Measurements from ENCODE around the gene LINC01488. TPM values are rescaled to one million over a fixed set of nuclear protein-coding genes. Genes with fewer than 3 reads are reported as not detected.

Gene LINC01488
- total RNA-seq, 2 experiments from 2014 or later, result not detected

- Histone ChIP-seq H3K27me3 (ENCODE audit: control insufficient read depth in 1 of 2, insufficient read depth in 2 of 2, low read length in 2 of 2) (peaks cover 0 to 4% of the 10 kb centered on the region in 2 experiments), H3K4me1 (ENCODE audit: insufficient read depth, low read length) (no peaks in the 10 kb centered on the region), H3K36me3 (ENCODE audit: insufficient read depth, low read length) (no peaks in the 10 kb centered on the region), H3K9me3 (ENCODE audit: control insufficient read depth in 1 of 2, insufficient read depth in 1 of 2, low read length in 2 of 2) (peaks cover under 1 to 22% of the 10 kb centered on the region in 2 experiments), H3K4me3 (ENCODE audit: low read length) (no peak overlapping the region), H3K27ac (ENCODE audit: low read depth in 1 of 2, low read length in 2 of 2) (no peak overlapping the region)
- DNase-seq (no peak), ATAC-seq (ENCODE audit: poor library complexity) (no peak)
- no peaks in the 10 kb centered on the region for H3K36me3 Mint-ChIP-seq (ENCODE audit: low read depth)
- no peak overlapping the region for H3K4me3 Mint-ChIP-seq
- ChIA-PET POLR2A (no interaction called here), CTCF (no interaction called here)
- no peaks in the 10 kb centered on the region for H3K4me1 Mint-ChIP-seq (ENCODE audit: low read depth)
- peaks cover under 1% of the 10 kb centered on the region for H3K27me3 Mint-ChIP-seq
- intact Hi-C loops (cut with DNase I, micrococcal nuclease), result no loop called here
- H3K9me3 Mint-ChIP-seq, result no peaks in the 10 kb centered on the region
- no peak overlapping the region for H3K27ac Mint-ChIP-seq
- TF ChIP-seq CTCF (IDR thresholded peaks at IDR 0.05), result no peak
Observed at GRCh38 chr11:69477086-69477485, 4.4 kb upstream of the LINC01488 start.

GRCh38 chr11:69479591-69480271 lies 1.7 kb upstream of the LINC01488 start:
- CTCF ChIA-PET, result no interaction called here
- no peak for ATAC-seq (ENCODE audit: poor library complexity)

GRCh38 chr11:69480547-69481392 lies 693 bp upstream of the LINC01488 start:
- no peaks in the 10 kb centered on the region for H3K27me3 Mint-ChIP-seq
- H3K4me1 Mint-ChIP-seq (ENCODE audit: low read depth), result no peaks in the 10 kb centered on the region
- intact Hi-C loops (cut with DNase I, micrococcal nuclease), result no loop called here
- no peaks in the 10 kb centered on the region for H3K9me3 Mint-ChIP-seq
- no peaks in the 10 kb centered on the region for H3K36me3 ChIP-seq (ENCODE audit: insufficient read depth, low read length)
- no peak overlapping the region for H3K4me3 ChIP-seq (ENCODE audit: low read length)
- no peaks in the 10 kb centered on the region for H3K36me3 Mint-ChIP-seq (ENCODE audit: low read depth)
- no peak for TF ChIP-seq CTCF (IDR thresholded peaks at IDR 0.05)
- no peak for DNase-seq
- no peak overlapping the region for H3K4me3 Mint-ChIP-seq
- ChIA-PET CTCF (no interaction called here), POLR2A (no interaction called here)
- H3K27ac ChIP-seq (ENCODE audit: low read depth in 1 of 2, low read length in 2 of 2), result no peak overlapping the region
- no peak for ATAC-seq (ENCODE audit: poor library complexity)
- H3K27ac Mint-ChIP-seq, result no peak overlapping the region
- H3K9me3 ChIP-seq (ENCODE audit: control insufficient read depth in 1 of 2, insufficient read depth in 1 of 2, low read length in 2 of 2), result peaks cover 4 to 17% of the 10 kb centered on the region in 2 experiments
- H3K4me1 ChIP-seq (ENCODE audit: insufficient read depth, low read length), result no peaks in the 10 kb centered on the region
- H3K27me3 ChIP-seq (ENCODE audit: control insufficient read depth in 1 of 2, insufficient read depth in 2 of 2, low read length in 2 of 2), result no peaks in the 10 kb centered on the region

More at GRCh38 chr11:69479591-69480271, 1.7 kb upstream of the LINC01488 start:
- no peaks in the 10 kb centered on the region for H3K27me3 Mint-ChIP-seq
- Histone ChIP-seq H3K36me3 (ENCODE audit: insufficient read depth, low read length) (no peaks in the 10 kb centered on the region), H3K4me3 (ENCODE audit: low read length) (no peak overlapping the region), H3K4me1 (ENCODE audit: insufficient read depth, low read length) (no peaks in the 10 kb centered on the region), H3K9me3 (ENCODE audit: control insufficient read depth in 1 of 2, insufficient read depth in 1 of 2, low read length in 2 of 2) (peaks cover 4 to 17% of the 10 kb centered on the region in 2 experiments), H3K27ac (ENCODE audit: low read depth in 1 of 2, low read length in 2 of 2) (no peak overlapping the region), H3K27me3 (ENCODE audit: control insufficient read depth in 1 of 2, insufficient read depth in 2 of 2, low read length in 2 of 2) (no peaks in the 10 kb centered on the region)
- no peak for TF ChIP-seq CTCF (IDR thresholded peaks at IDR 0.05)
- H3K27ac Mint-ChIP-seq, result no peak overlapping the region
- no peaks in the 10 kb centered on the region for H3K9me3 Mint-ChIP-seq
- intact Hi-C loops (cut with DNase I, micrococcal nuclease), result no loop called here
- no peak overlapping the region for H3K4me3 Mint-ChIP-seq
- no peaks in the 10 kb centered on the region for H3K4me1 Mint-ChIP-seq (ENCODE audit: low read depth)
- no peaks in the 10 kb centered on the region for H3K36me3 Mint-ChIP-seq (ENCODE audit: low read depth)
- POLR2A ChIA-PET, result no interaction called here
- no peak for DNase-seq

Data from CD4-positive, alpha-beta T cell (primary cell).